ENCODE data around the gene ATG3. TPM values are rescaled to one million over a fixed set of nuclear protein-coding genes. Genes with fewer than 3 reads are reported as not detected.

ATG3 gene
- total and polyA plus RNA-seq, 2 of the 8 experiments (the other 6 are each of a cell fraction or from before 2014, with no cell fraction given) = 27.3 to 55.3 TPM

DNA sequence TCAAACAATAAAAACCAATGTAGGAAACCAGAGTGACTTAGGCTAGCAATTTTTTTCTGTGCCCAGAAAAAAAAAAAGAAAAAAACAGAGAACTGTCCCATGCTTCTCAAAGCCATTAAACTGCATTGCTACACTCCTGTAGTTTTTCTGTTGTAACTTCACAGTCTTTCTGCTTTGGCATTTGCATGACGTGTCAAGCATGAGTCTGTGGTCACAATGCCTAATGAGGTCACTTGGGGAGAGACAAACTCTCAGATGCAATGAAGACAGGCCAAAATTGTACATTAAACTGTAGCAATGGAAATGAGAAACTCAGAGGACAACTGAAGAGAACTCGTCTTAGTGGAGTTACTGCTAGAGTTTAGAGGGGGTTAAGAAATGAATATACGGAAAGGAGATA, 48.4 kb upstream of the ATG3 start:
- no peak overlapping the region for H3K4me2 ChIP-seq (ENCODE audit: insufficient read depth in 1 of 2, low read depth in 2 of 2, low read length in 2 of 2)
- no peak overlapping the region for H3K4me3 ChIP-seq (ENCODE audit: extremely low read depth in 1 of 4, insufficient read depth in 2 of 4, low read depth in 3 of 4, low read length in 4 of 4)
- no peak for DNase-seq (ENCODE audit: low read depth in 1 of 2, low spot score in 2 of 2)
- H2BK12ac ChIP-seq (ENCODE audit: low read depth, low read length) = 0 out of 2 replicates have a peak overlapping the region, but pooled peaks have one; percentile 6
- no peaks in the 10 kb centered on the region for H3K23me2 ChIP-seq (ENCODE audit: low read depth, low read length)
- H3K56ac ChIP-seq (replicated peaks; ENCODE audit: insufficient read length, low read depth, low read length) = no peak overlapping the region
- no peaks in the 10 kb centered on the region for H3K79me1 ChIP-seq (ENCODE audit: low read depth, low read length)
- no peak overlapping the region for H4K91ac ChIP-seq (replicated peaks; ENCODE audit: insufficient read length, low read length)
- H3K23ac ChIP-seq (ENCODE audit: insufficient read length) = no peak overlapping the region
- no peak overlapping the region for H2BK5ac ChIP-seq (ENCODE audit: low read depth, low read length)
- no peak overlapping the region for H4K5ac ChIP-seq (ENCODE audit: insufficient read length, low read depth, low read length)
- H2AFZ ChIP-seq (ENCODE audit: low read length) = no peak overlapping the region
- H3K4me1 ChIP-seq (replicated peaks in 1 of 4; ENCODE audit: control insufficient read depth in 3 of 4, insufficient read depth in 4 of 4, low read length in 3 of 4) = no peaks in the 10 kb centered on the region; a peak in 1 of 7 replicates
- H3K27me3 ChIP-seq (replicated peaks in 1 of 4; ENCODE audit: control insufficient read depth in 3 of 4, extremely low read depth in 1 of 4, insufficient read depth in 3 of 4, low read length in 3 of 4) = no peaks in the 10 kb centered on the region
- ChIA-PET POLR2A (ENCODE audit: partially characterized antibody) (no interaction called here), CTCF (ENCODE audit: partially characterized antibody) (no interaction called here)
- H4K20me1 ChIP-seq (replicated peaks in 1 of 2; ENCODE audit: control insufficient read depth in 1 of 2, insufficient read depth in 2 of 2, low read length in 2 of 2) = no peaks in the 10 kb centered on the region
- no peak for FAIRE-seq
- no peak overlapping the region for H3K14ac ChIP-seq (ENCODE audit: insufficient read length)
- 84 to 100% methylated on average over 1 to 3 of the region's 3 CpGs for WGBS, 2 experiments (ENCODE audit: extremely low coverage in 1 of 2, insufficient coverage in 1 of 2, insufficient read length in 1 of 2, insufficient replicate concordance in 2 of 2, low coverage in 1 of 2, low lambda C conversion rate in 2 of 2, missing lambda C conversion rate in 1 of 2)
- H3K9ac ChIP-seq (replicated peaks in 1 of 4; ENCODE audit: extremely low read depth in 1 of 4, low read depth in 3 of 4, low read length in 3 of 4) = no peak overlapping the region
- H3K27ac ChIP-seq (ENCODE audit: low read depth, low read length) = no peak overlapping the region
- no peak overlapping the region; the same call in 1 of the 2 replicates for H2BK20ac ChIP-seq (ENCODE audit: low read length)
- no peak overlapping the region for H3K18ac ChIP-seq (ENCODE audit: extremely low read depth, low read length)
- H3K4ac ChIP-seq (replicated peaks; ENCODE audit: insufficient read length, low read depth, low read length) = no peak overlapping the region
- no peaks in the 10 kb centered on the region for H3K36me3 ChIP-seq (ENCODE audit: control insufficient read depth in 2 of 4, insufficient read depth in 4 of 4, low read length in 3 of 4)
- H4K8ac ChIP-seq (ENCODE audit: extremely low read depth, insufficient read depth, low read length) = no peak overlapping the region
- H2AK5ac ChIP-seq (ENCODE audit: low read depth, low read length) = no peak overlapping the region
- H2BK120ac ChIP-seq (replicated peaks; ENCODE audit: low read depth, low read length) = no peak overlapping the region
- H2BK15ac ChIP-seq (ENCODE audit: low read length) = no peak overlapping the region
- no peaks in the 10 kb centered on the region for H3K9me3 ChIP-seq (ENCODE audit: insufficient read depth in 2 of 2, low read depth in 1 of 2, low read length in 1 of 2)
- H3K79me2 ChIP-seq (ENCODE audit: control insufficient read depth in 1 of 2, insufficient read depth in 2 of 2, low read length in 2 of 2) = no peaks in the 10 kb centered on the region
- no peak for TF ChIP-seq SP2 (IDR thresholded peaks at IDR 0.05; ENCODE audit: low read length)
- no peak for TF ChIP-seq SIX5 (IDR thresholded peaks at IDR 0.05; ENCODE audit: low read depth, low read length)
- no peak for TF ChIP-seq SAP30 (IDR thresholded peaks at IDR 0.05; ENCODE audit: insufficient read depth, insufficient replicate concordance, low read length)
- TF ChIP-seq, protein P1, sequence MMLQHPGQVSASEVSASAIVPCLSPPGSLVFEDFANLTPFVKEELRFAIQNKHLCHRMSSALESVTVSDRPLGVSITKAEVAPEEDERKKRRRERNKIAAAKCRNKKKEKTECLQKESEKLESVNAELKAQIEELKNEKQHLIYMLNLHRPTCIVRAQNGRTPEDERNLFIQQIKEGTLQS (IDR thresholded peaks at IDR 0.05; ENCODE audit: insufficient read depth, low read depth, low read length) = no peak
- no peak for TF ChIP-seq TAF7 (optimal IDR thresholded peaks at IDR 0.05; ENCODE audit: borderline replicate concordance, low read depth, low read length)
- no peak for TF ChIP-seq BACH1 (IDR thresholded peaks at IDR 0.05; ENCODE audit: low read length)
- TF ChIP-seq GABPA (IDR thresholded peaks at IDR 0.05; ENCODE audit: borderline replicate concordance, insufficient read depth, low read length) = no peak
- TF ChIP-seq KDM1A (IDR thresholded peaks at IDR 0.05; ENCODE audit: borderline replicate concordance, low read length) = no peak
- TF ChIP-seq BCL11A (IDR thresholded peaks at IDR 0.05; ENCODE audit: low read depth in 2 of 2, low read length in 2 of 2) = no peak
- TF ChIP-seq EZH2 (IDR thresholded peaks at IDR 0.05; ENCODE audit: low read depth, low read length, severe bottlenecking) = no peak
- TF ChIP-seq POU5F1 (IDR thresholded peaks at IDR 0.05; ENCODE audit: low read depth, low read length) = no peak
- TF ChIP-seq ZNF274 (IDR thresholded peaks at IDR 0.05; ENCODE audit: borderline replicate concordance, extremely low read depth, low read length) = no peak
- no peak for TF ChIP-seq SIRT6 (IDR thresholded peaks at IDR 0.05; ENCODE audit: low read length)
- no peak for TF ChIP-seq CREB1 (IDR thresholded peaks at IDR 0.05)
- no peak for TF ChIP-seq TCF12 (IDR thresholded peaks at IDR 0.05; ENCODE audit: low read depth, low read length)
